Uterus (tissue), 4 donors: Measurements from ENCODE around the gene RTEL1. TPM values are rescaled to one million over a fixed set of nuclear protein-coding genes. Genes with fewer than 3 reads are reported as not detected.
"Not testable (repeated sequence)": the region's sequence is repeated elsewhere in the genome, so short reads cannot be mapped to it uniquely, and the experiment has no call there.

ENCODE experiments used
- DNase-seq, 2 donors: peaks; one replicate each; pipeline ENCODE4 v3.0.0-alpha.2; 2019 to 2020
- H3K27ac ChIP-seq, 2 donors: fragments of 200-600 bp; sonication (generic); 1 replicate in 1 of 2; 2 replicates in 1 of 2; pipeline ENCODE4 v1.5.1; 2016 to 2018
- H3K27me3 ChIP-seq, 2 donors: fragments of 200-600 bp; sonication (generic); one replicate each; pipeline ENCODE4 v1.5.1; 2018 to 2019; ENCODE audit warnings: control low read depth in 1 of 2
- H3K36me3 ChIP-seq, 2 donors: fragments of 200-600 bp; sonication (generic); one replicate each; pipeline ENCODE4 v1.5.1; 2019; ENCODE audit warnings: control low read depth in 1 of 2
- H3K4me1 ChIP-seq, 2 donors: fragments of 200-600 bp; sonication (generic); one replicate each; pipeline ENCODE4 v1.5.1; 2018 to 2019; ENCODE audit warnings: control low read depth in 1 of 2
- H3K4me3 ChIP-seq, 2 donors: fragments of 200-600 bp; sonication (generic); 1 replicate in 1 of 2; 2 replicates in 1 of 2; pipeline ENCODE4 v1.5.1; 2018 to 2019; ENCODE audit warnings: mild to moderate bottlenecking in 1 of 2
- H3K9me3 ChIP-seq, 2 donors: fragments of 200-600 bp; sonication (generic); one replicate each; pipeline ENCODE4 v1.5.1; 2019; ENCODE audit warnings: control low read depth in 1 of 2
- POLR2A ChIP-seq, 2 donors: fragments of 450-650 bp; IDR thresholded peaks; one replicate each; pipeline ENCODE4 v1.6.1; 2016; ENCODE audit warnings: antibody characterized with exemption in 2 of 2, mild to moderate bottlenecking in 1 of 2, moderate library complexity in 1 of 2
- intact Hi-C: fragments of 100-400 bp; cut with DNase I; formaldehyde crosslinking; loops from one replicate; pipeline ENCODE4 v1.15.1; 2023; ENCODE audit warnings: low total_unique reads
- total RNA-seq, 4 donors: library from RNA; depleted of rRNA in 3 of 4; stranded (reverse); fragments of >200 nt in 3 of 4; gene quantifications; one replicate each; pipeline versions ENCODE4 v1.1.0 to v1.2.4, GENCODE V29; 2014 to 2023
- TF ChIP-seq, protein P1 (sequence below), 4 experiments: fragments of 200-600 bp in 2 of 4; fragments of 450-650 bp in 2 of 4; sonication (generic) in 2 of 4; IDR thresholded peaks; one replicate each; pipeline ENCODE4 v1.5.1; 2016 to 2019; ENCODE audit warnings: antibody characterized with exemption in 4 of 4, mild to moderate bottlenecking in 2 of 4, moderate library complexity in 1 of 4
- donor health status: DM: yes; HTN: yes; CAD: no.

Gene RTEL1
- total RNA-seq, 4 donors from 2014 or later = 17.4 to 56.5 (median 26.6) TPM

DNA sequence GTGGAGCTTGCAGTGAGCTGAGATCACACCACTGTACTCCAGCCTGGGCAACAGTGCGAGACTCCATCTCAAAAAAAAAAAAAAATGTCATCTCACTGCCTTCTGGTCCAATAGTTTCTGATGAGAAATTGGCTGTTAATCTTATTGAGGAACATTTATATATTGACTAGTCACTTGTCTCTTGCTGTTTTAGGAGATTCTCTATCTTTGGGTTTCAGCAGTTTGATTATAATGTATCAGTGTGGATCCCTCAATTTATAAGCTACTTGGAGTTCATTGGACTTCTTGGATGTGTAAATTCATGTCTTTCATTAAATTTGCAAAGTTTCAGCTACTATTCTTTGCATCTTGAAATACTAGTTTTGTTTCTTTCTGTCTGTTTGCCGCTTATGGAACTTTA, 60.9 kb downstream of the RTEL1 start:
- no peak for DNase-seq
- no peaks in the 10 kb centered on the region for H3K36me3 ChIP-seq

DNA sequence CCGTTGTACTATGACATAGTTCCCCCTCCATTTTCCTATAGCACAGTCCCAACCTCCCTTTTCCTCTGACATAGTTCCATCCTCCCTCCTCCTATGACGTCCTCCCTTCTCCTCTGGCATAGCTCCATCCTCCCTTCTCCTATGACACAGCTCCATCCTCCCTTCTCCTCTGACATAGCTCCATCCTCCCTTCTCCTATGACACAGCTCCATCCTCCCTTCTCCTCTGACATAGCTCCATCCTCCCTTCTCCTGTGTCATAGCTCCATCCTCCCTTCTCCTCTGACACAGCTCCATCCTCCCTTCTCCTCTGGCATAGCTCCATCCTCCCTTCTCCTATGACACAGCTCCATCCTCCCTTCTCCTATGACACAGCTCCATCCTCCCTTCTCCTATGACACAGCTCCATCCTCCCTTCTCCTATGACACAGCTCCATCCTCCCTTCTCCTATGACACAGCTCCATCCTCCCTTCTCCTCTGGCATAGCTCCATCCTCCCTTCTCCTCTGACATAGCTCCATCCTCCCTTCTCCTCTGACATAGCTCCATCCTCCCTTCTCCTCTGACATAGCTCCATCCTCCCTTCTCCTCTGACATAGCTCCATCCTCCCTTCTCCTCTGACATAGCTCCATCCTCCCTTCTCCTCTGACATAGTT, 65.0 kb downstream of the RTEL1 start:
- H3K27me3 ChIP-seq, intact Hi-C loops, H3K4me1 ChIP-seq, H3K27ac ChIP-seq, H3K36me3 ChIP-seq, H3K4me3 ChIP-seq, DNase-seq: not testable (repeated sequence)
- H3K9me3 ChIP-seq = peaks cover 0 to 24% of the 10 kb centered on the region in 2 donors

More for the DNA sequence above, 60.9 kb downstream of the RTEL1 start:
- Histone ChIP-seq H3K4me1 (no peaks in the 10 kb centered on the region), H3K9me3 (peaks cover 0 to 21% of the 10 kb centered on the region in 2 donors), H3K27me3 (no peaks in the 10 kb centered on the region), H3K4me3 (no peak overlapping the region), H3K27ac (no peak overlapping the region)
- no peak for TF ChIP-seq POLR2A (IDR thresholded peaks at IDR 0.05)
- TF ChIP-seq, protein P1, sequence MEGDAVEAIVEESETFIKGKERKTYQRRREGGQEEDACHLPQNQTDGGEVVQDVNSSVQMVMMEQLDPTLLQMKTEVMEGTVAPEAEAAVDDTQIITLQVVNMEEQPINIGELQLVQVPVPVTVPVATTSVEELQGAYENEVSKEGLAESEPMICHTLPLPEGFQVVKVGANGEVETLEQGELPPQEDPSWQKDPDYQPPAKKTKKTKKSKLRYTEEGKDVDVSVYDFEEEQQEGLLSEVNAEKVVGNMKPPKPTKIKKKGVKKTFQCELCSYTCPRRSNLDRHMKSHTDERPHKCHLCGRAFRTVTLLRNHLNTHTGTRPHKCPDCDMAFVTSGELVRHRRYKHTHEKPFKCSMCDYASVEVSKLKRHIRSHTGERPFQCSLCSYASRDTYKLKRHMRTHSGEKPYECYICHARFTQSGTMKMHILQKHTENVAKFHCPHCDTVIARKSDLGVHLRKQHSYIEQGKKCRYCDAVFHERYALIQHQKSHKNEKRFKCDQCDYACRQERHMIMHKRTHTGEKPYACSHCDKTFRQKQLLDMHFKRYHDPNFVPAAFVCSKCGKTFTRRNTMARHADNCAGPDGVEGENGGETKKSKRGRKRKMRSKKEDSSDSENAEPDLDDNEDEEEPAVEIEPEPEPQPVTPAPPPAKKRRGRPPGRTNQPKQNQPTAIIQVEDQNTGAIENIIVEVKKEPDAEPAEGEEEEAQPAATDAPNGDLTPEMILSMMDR (IDR thresholded peaks at IDR 0.05) = no peak
- intact Hi-C loops = no loop called here

DNA sequence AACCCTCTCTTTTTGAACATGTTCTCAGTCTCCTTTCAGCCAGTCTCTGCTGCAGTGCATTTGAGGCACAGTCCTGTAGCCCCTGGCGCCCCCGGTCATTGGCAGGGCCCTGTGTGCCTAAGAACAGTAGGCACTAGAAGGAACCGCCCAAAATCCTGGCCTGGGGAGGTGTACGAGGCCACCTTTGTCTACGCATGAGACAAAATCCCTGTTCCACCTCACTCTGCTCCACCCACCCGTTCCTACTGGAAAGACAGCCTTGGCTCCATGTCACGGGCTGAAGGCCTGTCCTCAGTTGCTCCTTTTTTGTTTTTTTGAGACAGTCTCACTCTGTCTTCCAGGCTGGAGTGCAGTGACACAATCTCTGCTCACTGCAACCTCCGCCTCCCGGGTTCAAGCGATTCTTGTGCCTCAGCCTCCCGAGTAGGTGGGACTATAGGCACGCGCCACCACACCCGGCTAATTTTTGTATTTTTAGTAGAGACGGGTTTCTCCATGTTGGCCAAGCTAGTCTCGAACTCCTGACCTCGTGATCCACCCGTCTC, 72.1 kb downstream of the RTEL1 start:
- intact Hi-C loops, H3K4me1 ChIP-seq, H3K4me3 ChIP-seq, H3K27me3 ChIP-seq, DNase-seq, H3K36me3 ChIP-seq, H3K27ac ChIP-seq, H3K9me3 ChIP-seq: not testable (repeated sequence)

DNA sequence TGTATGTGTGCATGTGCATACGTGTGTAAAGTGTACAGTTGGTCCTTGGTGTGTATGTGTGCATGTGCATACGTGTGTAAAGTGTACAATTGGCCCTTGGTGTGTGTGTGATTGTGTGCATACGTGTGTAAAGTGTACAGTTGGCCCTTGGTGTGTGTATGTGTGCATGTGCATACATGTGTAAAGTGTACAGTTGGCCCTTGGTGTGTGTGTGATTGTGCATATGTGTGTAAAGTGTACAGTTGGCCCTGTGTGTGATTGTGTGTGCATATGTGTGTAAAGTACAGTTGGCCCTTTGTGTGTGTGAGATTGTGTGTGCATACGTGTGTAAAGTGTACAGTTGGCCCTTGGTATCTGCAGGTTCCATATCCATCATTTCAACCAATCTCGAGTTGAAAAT, 73.3 kb downstream of the RTEL1 start:
- no peak overlapping the region for H3K27ac ChIP-seq
- no peak overlapping the region for H3K4me3 ChIP-seq
- H3K9me3 ChIP-seq = no peaks in the 10 kb centered on the region
- DNase-seq = no peak
- no peaks in the 10 kb centered on the region for H3K27me3 ChIP-seq
- no peaks in the 10 kb centered on the region for H3K4me1 ChIP-seq
- no peaks in the 10 kb centered on the region for H3K36me3 ChIP-seq
- TF ChIP-seq, protein P1 (IDR thresholded peaks at IDR 0.05) = no peak
- TF ChIP-seq POLR2A (IDR thresholded peaks at IDR 0.05) = no peak
- intact Hi-C loops = no loop called here

DNA sequence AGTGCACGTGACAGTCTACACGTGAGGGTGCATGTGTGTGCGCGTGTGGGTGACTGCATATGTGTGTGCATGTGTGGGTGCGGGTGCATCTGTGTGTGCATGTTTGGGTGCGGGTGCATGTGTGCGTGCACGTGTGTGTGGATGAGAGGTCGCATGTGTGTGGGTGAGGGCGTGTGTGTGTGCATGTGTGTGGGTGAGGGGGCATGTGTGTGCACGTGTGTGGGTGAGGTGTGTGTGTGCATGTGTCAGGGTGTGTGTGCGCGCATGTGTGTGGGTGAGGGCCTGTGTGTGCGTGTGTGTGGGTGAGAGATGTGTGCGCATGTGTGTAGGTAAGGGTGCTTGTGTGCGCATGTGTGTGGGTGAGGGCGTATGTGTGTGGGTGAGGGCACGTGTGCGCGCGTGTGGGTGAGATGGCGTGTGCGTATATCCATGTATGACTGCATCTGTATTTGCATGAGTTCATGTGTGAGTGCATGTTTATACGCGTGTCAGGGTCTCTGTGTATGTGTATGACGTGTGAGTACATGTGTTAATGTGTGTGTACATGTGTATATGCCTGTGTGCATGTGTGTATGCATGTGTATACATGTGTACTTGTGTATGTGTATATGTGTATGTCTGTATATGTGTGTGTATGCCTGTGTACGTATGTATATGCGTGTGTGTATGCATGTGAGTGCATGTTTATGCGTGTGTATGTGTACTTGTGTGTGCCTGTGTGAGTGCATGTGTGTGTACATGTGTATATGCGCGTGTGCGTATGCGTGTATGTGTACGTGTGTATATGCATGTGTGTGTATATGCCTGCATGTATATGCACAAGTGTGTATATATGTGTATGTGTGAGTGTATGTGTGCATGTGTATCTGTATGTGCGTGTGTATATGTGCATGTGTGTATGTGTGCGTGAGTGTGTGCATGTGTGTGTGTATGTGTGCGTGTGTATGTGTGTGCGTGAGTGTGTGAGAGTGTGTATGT, 74.3 kb downstream of the RTEL1 start:
- H3K4me1 ChIP-seq = peaks cover 0 to 1% of the 10 kb centered on the region in 2 donors
- no peaks in the 10 kb centered on the region for H3K27me3 ChIP-seq
- no peak for DNase-seq
- no peak overlapping the region for H3K27ac ChIP-seq
- no peaks in the 10 kb centered on the region for H3K9me3 ChIP-seq
- TF ChIP-seq, protein P1 (IDR thresholded peaks at IDR 0.05) = no peak
- TF ChIP-seq POLR2A (IDR thresholded peaks at IDR 0.05) = no peak
- intact Hi-C loops = no loop called here
- H3K36me3 ChIP-seq = no peaks in the 10 kb centered on the region
- H3K4me3 ChIP-seq = no peak overlapping the region

DNA sequence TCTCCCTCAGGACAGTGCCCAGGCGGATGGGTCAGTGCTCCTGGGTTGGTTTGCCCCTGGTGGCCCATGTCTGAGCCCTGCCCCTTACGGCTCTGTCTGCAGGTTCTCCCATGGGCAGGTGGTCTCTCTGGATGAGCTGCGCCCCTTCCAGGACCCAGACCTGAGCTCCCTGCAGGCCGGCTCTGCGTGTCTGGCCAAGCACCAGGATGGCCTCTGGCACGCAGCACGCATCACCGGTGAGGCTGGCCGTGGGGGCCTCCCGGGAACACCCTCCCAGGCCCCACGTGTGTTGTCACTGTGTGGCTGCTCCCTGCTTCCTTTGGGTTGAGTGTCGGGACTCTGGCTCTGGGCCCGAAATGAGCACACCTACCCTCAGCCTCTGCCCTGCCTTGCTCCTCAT, 75.0 kb downstream of the RTEL1 start:
- TF ChIP-seq POLR2A (IDR thresholded peaks at IDR 0.05) = no peak
- TF ChIP-seq, protein P1 (IDR thresholded peaks at IDR 0.05) = no peak
- H3K36me3 ChIP-seq = no peaks in the 10 kb centered on the region
- no peaks in the 10 kb centered on the region for H3K9me3 ChIP-seq
- peaks cover 0 to 8% of the 10 kb centered on the region in 2 donors for H3K4me1 ChIP-seq
- no peak for DNase-seq
- no peak overlapping the region for H3K27ac ChIP-seq
- no peaks in the 10 kb centered on the region for H3K27me3 ChIP-seq
- no peak overlapping the region for H3K4me3 ChIP-seq
- intact Hi-C loops = no loop called here
